HepG2 (cell line): Measurements from ENCODE around the gene HHATL. TPM values are rescaled to one million over a fixed set of nuclear protein-coding genes. Genes with fewer than 3 reads are reported as not detected.
A peak's percentile ranks its signal among the peaks of the same experiment; 100 is the strongest.

Source experiments
- ARID2 ChIP-seq: sonication (generic); formaldehyde crosslinking; IDR thresholded peaks from 2 replicates; pipeline ENCODE4 v1.8.1; 2022; ENCODE audit warnings: mild to moderate bottlenecking, missing genetic modification reagents, borderline replicate concordance
- ATF6 ChIP-seq: sonication (generic); formaldehyde crosslinking; conservative IDR thresholded peaks from 2 replicates; pipeline ENCODE4 v1.4.0; 2020; ENCODE audit warnings: missing genetic modification reagents
- BCL3 ChIP-seq: sonication (generic); formaldehyde crosslinking; IDR thresholded peaks from 2 replicates; pipeline ENCODE4 v1.5.1; 2020; ENCODE audit warnings: mild to moderate bottlenecking, missing genetic modification reagents, moderate library complexity
- CCAR2 ChIP-seq: fragments of 200-400 bp; formaldehyde crosslinking; optimal IDR thresholded peaks from 2 replicates; pipeline ENCODE3; 2018; ENCODE audit warnings: low read depth, mild to moderate bottlenecking, low read length, moderate library complexity
- EEA1 ChIP-seq: sonication (generic); formaldehyde crosslinking; IDR thresholded peaks from 2 replicates; pipeline ENCODE4 v1.5.1; 2020; ENCODE audit warnings: mild to moderate bottlenecking, missing genetic modification reagents, borderline replicate concordance
- GATA4 ChIP-seq: sonication (generic); IDR thresholded peaks from 2 replicates; pipeline ENCODE4 v1.6.1; 2016; ENCODE audit warnings: antibody characterized with exemption, low read depth, borderline replicate concordance
- KAT7 ChIP-seq: IDR thresholded peaks from 2 replicates; pipeline ENCODE4 v1.6.1; 2018; ENCODE audit warnings: borderline replicate concordance, missing compliant biosample characterization
- KLF15 ChIP-seq: sonication (generic); formaldehyde crosslinking; IDR thresholded peaks from 2 replicates; pipeline ENCODE4 v1.8.1; 2023; ENCODE audit warnings: borderline replicate concordance, mild to moderate bottlenecking, inconsistent platforms, missing genetic modification reagents, mixed read lengths
- PRDM10 ChIP-seq: sonication (generic); formaldehyde crosslinking; IDR thresholded peaks from 2 replicates; pipeline ENCODE4 v1.4.0; 2020; ENCODE audit warnings: low read depth, missing genetic modification reagents
- SOX5 ChIP-seq: IDR thresholded peaks from 2 replicates; pipeline ENCODE4 v1.6.1; 2016; ENCODE audit warnings: borderline replicate concordance
- SRSF1 ChIP-seq: fragments of 200-400 bp; formaldehyde crosslinking; optimal IDR thresholded peaks from 2 replicates; pipeline ENCODE3; 2017; ENCODE audit warnings: mild to moderate bottlenecking, low read depth, low read length, moderate library complexity
- STAT5B ChIP-seq: sonication (generic); formaldehyde crosslinking; IDR thresholded peaks from 2 replicates; pipeline ENCODE4 v1.4.0; 2020; ENCODE audit warnings: missing genetic modification reagents
- TBX3 ChIP-seq: fragments of 450-650 bp; IDR thresholded peaks from 2 replicates; pipeline ENCODE4 v1.6.1; 2017; ENCODE audit warnings: antibody characterized with exemption, mild to moderate bottlenecking, inconsistent platforms, borderline replicate concordance
- ZNF563 ChIP-seq: sonication (generic); formaldehyde crosslinking; IDR thresholded peaks from 2 replicates; pipeline ENCODE4 v1.8.0; 2022; ENCODE audit warnings: mild to moderate bottlenecking, moderate library complexity, missing genetic modification reagents
- ZNF674 ChIP-seq: sonication (generic); formaldehyde crosslinking; IDR thresholded peaks from 2 replicates; pipeline ENCODE4 v1.5.0; 2020; ENCODE audit warnings: low read depth, mild to moderate bottlenecking, missing genetic modification reagents
- polyA plus RNA-seq, 8 experiments: library from polyadenylated mRNA; depleted of rRNA in 3 of 8; stranded (reverse) in 7 of 8; unstranded in 1 of 8; fragments of >200 nt; fragmentation: Illumina TruSeq in 4 of 8; extraction: Trizol in 4 of 8; gene quantifications; 2 replicates each; pipeline versions ENCODE4 v1.2.1 to v1.2.3, GENCODE V29; 2011 to 2016; ENCODE audit warnings: low read depth in 4 of 8, missing spikeins in 1 of 8, mixed read lengths in 1 of 8; ENCODE audit not compliant: insufficient read depth in 1 of 8
- total RNA-seq, 5 experiments: library from RNA; depleted of rRNA; stranded (reverse); fragments of >200 nt; fragmentation: Illumina TruSeq; extraction: Trizol; gene quantifications; 2 replicates each; pipeline ENCODE4 v1.2.3, GENCODE V29; 2016; ENCODE audit warnings: low read depth in 1 of 5
- TF ChIP-seq, protein P1 (sequence below): sonication (generic); formaldehyde crosslinking; IDR thresholded peaks from 2 replicates; pipeline ENCODE4 v1.4.0; 2020; ENCODE audit warnings: missing genetic modification reagents
- TF ChIP-seq, protein P2 (sequence below): IDR thresholded peaks from 2 replicates; pipeline ENCODE4 v1.6.1; 2016
- TF ChIP-seq, protein P3 (sequence below): sonication (generic); formaldehyde crosslinking; IDR thresholded peaks from 2 replicates; pipeline ENCODE4 v1.8.1; 2023; ENCODE audit warnings: mild to moderate bottlenecking, missing genetic modification reagents, borderline replicate concordance

HHATL gene
- total and polyA plus RNA-seq, 2 of the 13 experiments (the other 11 are each of a cell fraction or from before 2014, with no cell fraction given): 0.26 TPM; not detected in 1

DNA sequence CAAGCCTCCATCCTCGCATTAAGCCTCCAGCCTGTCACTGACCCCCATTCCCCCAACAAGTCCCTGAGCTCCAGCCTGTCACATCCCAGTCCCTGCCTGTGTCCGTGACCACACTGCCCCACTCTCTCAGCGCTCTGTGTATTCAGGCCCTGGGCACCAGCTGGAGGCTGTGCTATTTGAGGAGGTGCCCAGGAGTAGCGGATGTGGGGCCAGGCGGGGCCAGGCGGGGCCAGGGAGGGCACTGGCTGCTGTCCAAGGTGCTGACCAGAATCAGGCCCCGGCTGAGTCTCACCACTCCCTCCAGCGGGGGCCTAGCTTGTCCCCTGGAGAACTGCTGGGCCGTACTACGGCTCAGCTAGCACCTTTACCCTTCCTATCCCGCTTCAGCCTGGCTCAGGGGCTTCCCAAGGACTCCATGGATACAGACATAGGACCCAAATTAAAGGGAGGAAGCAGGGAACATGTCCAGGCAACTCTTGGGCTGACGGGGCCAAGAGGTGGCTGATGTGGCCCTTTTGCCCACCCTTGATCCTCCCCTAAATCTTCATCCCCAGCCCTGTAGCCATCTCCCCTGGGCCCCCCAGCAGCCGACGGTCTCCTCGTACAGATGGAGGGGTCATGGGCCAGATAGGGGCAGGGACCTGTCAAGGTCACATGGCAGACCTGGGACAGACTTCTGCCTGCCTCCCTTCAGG lies 1.1 kb downstream of the HHATL start (continued):
- TF ChIP-seq BCL3: peak; percentile 87
- peak; percentile 84; the same call in 1 of the 2 replicates for TF ChIP-seq ZNF674 (CRISPR knock-in tag)
- TF ChIP-seq KAT7 (CRISPR knock-in tag): no peak
- 0 out of 2 replicates have a peak, but pooled peaks have one; percentile 65 for TF ChIP-seq STAT5B (CRISPR knock-in tag)
- peak; percentile 47; the same call in 1 of the 2 replicates for TF ChIP-seq SOX5 (CRISPR knock-in tag)
- TF ChIP-seq KLF15: peak; percentile 86; the same call in 1 of the 2 replicates
- TF ChIP-seq TBX3: no peak
- no peak for TF ChIP-seq GATA4
- TF ChIP-seq, protein P1, sequence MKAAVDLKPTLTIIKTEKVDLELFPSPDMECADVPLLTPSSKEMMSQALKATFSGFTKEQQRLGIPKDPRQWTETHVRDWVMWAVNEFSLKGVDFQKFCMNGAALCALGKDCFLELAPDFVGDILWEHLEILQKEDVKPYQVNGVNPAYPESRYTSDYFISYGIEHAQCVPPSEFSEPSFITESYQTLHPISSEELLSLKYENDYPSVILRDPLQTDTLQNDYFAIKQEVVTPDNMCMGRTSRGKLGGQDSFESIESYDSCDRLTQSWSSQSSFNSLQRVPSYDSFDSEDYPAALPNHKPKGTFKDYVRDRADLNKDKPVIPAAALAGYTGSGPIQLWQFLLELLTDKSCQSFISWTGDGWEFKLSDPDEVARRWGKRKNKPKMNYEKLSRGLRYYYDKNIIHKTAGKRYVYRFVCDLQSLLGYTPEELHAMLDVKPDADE (CRISPR knock-in tag): peak; percentile 89
- TF ChIP-seq SRSF1: no peak
- TF ChIP-seq EEA1: no peak
- TF ChIP-seq, protein P2, sequence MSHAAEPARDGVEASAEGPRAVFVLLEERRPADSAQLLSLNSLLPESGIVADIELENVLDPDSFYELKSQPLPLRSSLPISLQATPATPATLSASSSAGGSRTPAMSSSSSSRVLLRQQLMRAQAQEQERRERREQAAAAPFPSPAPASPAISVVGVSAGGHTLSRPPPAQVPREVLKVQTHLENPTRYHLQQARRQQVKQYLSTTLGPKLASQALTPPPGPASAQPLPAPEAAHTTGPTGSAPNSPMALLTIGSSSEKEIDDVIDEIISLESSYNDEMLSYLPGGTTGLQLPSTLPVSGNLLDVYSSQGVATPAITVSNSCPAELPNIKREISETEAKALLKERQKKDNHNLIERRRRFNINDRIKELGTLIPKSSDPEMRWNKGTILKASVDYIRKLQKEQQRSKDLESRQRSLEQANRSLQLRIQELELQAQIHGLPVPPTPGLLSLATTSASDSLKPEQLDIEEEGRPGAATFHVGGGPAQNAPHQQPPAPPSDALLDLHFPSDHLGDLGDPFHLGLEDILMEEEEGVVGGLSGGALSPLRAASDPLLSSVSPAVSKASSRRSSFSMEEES: peak; percentile 83
- TF ChIP-seq ARID2: 0 out of 2 replicates have a peak, but pooled peaks have one; percentile 46
- 0 out of 2 replicates have a peak, but pooled peaks have one; percentile 89 for TF ChIP-seq ATF6 (CRISPR knock-in tag)
- TF ChIP-seq, protein P3, sequence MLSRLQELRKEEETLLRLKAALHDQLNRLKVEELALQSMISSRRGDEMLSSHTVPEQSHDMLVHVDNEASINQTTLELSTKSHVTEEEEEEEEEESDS (CRISPR knock-in tag): 0 out of 2 replicates have a peak, but pooled peaks have one; percentile 43
- peak; percentile 48; the same call in 1 of the 2 replicates for TF ChIP-seq PRDM10 (CRISPR knock-in tag)
- peak; percentile 93; the same call in 1 of the 2 replicates for TF ChIP-seq ZNF563 (CRISPR knock-in tag)
- TF ChIP-seq CCAR2: no peak
